ENCODE measurements around the gene GREB1.

GRCh38 chr2:11558214-11558886 is 24.5 kb downstream of the GREB1 start:
- no peak for TF ChIP-seq CTCF (IDR thresholded peaks at IDR 0.05)
- no peak for TF ChIP-seq POLR2A (IDR thresholded peaks at IDR 0.05)
- no peak for TF ChIP-seq EP300 (IDR thresholded peaks at IDR 0.05)

Measured in tibial nerve (tissue), 4 donors.